LNCaP clone FGC (cell line): ENCODE measurements around the gene CCDC61.

Experiments
- DNase-seq: peaks from one replicate; pipeline ENCODE4 v3.0.0-alpha.2; 2011; ENCODE audit warnings: low read depth
- H3K4me3 ChIP-seq: 2 replicates; pipeline ENCODE4 v1.5.1; 2011; ENCODE audit warnings: mild to moderate bottlenecking, low read depth, low read length, control low read depth
- CTCF ChIP-seq: IDR thresholded peaks from 2 replicates; pipeline ENCODE4 v1.5.1; 2012; ENCODE audit warnings: mild to moderate bottlenecking; ENCODE audit not compliant: control insufficient read depth, insufficient read depth; ENCODE audit errors: extremely low read depth

Gene CCDC61

GRCh38 chr19:46030812-46031550, 35.7 kb downstream of the CCDC61 start:
- DNase-seq, result no peak
- no peak for TF ChIP-seq CTCF
- H3K4me3 ChIP-seq, result no peak overlapping the region

DNA sequence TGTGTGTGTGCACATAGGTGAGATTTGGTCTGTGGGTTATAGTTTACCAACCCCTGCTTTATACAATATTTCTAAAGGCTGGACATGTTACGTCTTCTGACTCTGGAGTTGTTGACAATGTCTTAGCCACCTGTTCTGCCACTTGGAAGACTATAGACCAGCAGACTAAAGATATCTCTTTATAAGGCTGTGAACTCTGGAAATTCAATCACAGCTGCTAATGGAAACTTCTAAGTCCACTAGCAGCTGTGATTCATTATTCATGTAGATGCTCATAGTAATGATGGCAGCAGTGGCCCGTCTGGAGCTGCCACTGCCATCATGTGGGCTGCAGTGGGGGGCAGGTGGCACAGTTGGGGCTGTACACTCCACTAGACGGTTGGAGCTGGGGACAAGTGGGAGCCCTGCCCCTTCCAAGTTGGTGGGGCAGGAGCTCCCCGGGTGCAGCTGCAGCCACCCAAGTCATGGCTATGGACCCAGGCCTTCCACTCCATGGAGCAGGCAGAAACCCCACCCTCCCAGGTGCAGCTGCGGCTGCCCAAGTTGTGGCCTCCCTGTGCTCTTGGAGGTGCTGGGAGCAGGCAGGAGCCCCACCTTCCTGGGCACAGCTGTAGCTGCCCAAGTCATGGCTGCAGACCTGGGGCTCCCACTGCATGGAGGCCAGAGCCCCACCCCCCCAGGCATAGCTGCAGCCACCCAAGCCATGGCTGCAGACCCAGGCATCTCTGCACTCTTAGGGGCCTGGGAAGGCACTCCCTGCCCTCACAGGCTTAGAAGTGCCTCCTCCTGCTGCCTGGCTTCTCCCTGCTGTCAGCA, 36.7 kb downstream of the CCDC61 start:
- H3K4me3 ChIP-seq, result no peak overlapping the region
- no peak for TF ChIP-seq CTCF
- DNase-seq, result no peak

DNA sequence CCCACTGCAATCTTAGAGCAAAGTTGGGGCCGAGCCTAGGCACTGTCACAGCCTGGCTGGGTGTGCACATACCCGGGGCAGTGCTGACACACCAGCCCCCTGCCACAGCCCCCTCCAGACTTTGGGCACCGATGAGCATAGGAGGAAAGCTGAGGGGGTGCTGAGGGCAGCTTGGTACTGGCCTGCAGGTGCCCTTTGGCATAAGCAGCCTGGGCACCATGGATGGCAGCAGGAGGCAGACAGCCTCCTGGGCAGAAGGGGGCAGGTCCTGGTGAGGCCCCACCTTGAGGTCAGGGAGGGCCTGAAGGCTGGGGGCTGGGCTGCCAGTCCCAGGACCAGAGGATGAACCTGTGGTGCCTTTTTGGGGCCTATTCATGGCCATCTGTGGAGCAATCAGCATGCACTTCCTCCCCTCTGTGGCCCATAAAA, 37.3 kb downstream of the CCDC61 start:
- no peak for DNase-seq
- no peak overlapping the region for H3K4me3 ChIP-seq
- no peak for TF ChIP-seq CTCF

- no peak for TF ChIP-seq CTCF
- DNase-seq, result no peak
- H3K4me3 ChIP-seq, result no peak overlapping the region
Measured at GRCh38 chr19:46033401-46033800, 38.1 kb downstream of the CCDC61 start.

DNA sequence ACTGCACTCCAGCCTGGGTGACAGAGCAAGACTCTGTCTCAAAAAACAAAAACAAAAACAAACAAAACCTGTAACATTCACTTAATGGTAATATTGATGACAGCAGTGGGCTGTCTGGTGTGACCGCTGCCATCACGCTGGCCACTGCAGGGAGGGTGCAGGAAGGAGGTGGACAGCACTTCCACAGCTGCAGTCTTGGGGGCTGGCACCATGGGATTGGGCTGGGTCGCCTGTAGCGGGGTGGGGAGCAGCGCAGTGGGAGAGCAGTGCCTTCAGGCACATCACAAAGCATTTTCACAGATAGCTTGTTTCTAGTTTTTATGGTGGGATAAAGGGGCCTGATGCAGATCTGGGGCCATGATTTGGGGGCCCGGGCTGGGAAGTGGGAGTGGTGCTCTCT, 40.3 kb downstream of the CCDC61 start:
- no peak for DNase-seq
- H3K4me3 ChIP-seq, result no peak overlapping the region
- TF ChIP-seq CTCF, result no peak

DNA sequence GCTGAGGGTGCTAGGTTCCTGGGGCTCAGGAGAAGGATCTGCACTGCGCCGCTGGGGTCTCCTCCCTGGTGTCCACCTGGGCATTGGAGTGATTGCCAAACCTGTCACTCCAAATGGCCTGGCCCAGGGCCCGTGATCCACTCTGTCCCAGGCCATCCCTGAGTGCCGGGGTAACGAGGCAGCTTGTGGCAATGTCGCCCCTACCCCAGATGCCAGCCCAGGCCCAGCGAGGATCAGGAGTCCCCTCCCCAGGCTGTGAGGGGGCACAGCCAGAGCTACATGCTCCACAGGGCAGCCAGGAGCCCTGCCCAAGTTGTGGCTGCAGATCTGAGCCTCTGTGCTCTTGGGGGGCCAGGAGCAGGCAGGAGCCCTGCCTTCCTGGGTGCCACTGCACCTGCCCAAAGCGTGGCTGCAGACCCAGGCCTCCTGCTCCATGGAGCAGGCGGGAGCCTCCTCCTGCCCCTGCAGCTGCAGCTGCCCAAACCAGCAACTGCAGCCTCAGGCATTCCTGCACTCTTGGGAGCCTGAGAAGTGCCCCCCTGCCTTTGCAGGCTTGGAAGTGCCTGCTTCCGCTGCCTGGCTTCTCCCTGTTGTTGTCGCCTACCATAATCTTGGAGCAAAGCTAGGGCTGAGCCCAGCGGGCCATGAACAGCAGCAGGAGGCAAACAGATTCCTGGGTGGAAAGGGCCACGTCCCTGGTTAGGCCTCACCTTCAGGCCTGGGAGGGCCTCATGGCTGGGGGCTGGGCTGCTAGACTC, 40.9 kb downstream of the CCDC61 start:
- TF ChIP-seq CTCF, result no peak
- no peak for DNase-seq
- no peak overlapping the region for H3K4me3 ChIP-seq
